HG03469 (cell line): ENCODE measurements around the gene ATG2A.

Source experiments
- ATAC-seq: cut with Tn5 transposase; IDR thresholded peaks from one replicate; pipeline ENCODE4 v1.9.1; 2021; ENCODE audit warnings: mild to moderate bottlenecking, moderate library complexity, moderate number of reproducible peaks; ENCODE audit not compliant: unreplicated experiment

The ATG2A gene

GRCh38 chr11:64916775-64917662 is at the start of gene ATG2A:
TSS of gene ATG2A (minus strand) at chr11:64917209. CDS start at chr11:64917135, 74 bp downstream.
- peak; percentile 82 for ATAC-seq

- ATAC-seq = no peak
These were observed 46.1 kb upstream of the ATG2A start for GRCh38 chr11:64963072-64963631.

GRCh38 chr11:64960719-64961118 is 43.7 kb upstream of the ATG2A start:
- ATAC-seq = no peak

- ATAC-seq = no peak
These were observed 42.5 kb upstream of the ATG2A start for GRCh38 chr11:64959498-64959897.

GRCh38 chr11:64954201-64954600 is 37.2 kb upstream of the ATG2A start:
- no peak for ATAC-seq

- ATAC-seq = no peak
These were observed 34.5 kb upstream of the ATG2A start for GRCh38 chr11:64951529-64951928.

- ATAC-seq = no peak
These were observed 30.3 kb upstream of the ATG2A start for GRCh38 chr11:64947208-64947814.

GRCh38 chr11:64936539-64936938 is 19.5 kb upstream of the ATG2A start:
- no peak for ATAC-seq

- ATAC-seq = no peak
These were observed 18.5 kb upstream of the ATG2A start, which contains the start of gene GPHA2 for GRCh38 chr11:64935359-64936081. TSS of gene GPHA2 (minus strand) at chr11:64935893. CDS start at chr11:64935460, 433 bp downstream.

- ATAC-seq = no peak
These were observed 17.8 kb upstream of the ATG2A start for GRCh38 chr11:64934682-64935358.

GRCh38 chr11:64933935-64934681 is 17.1 kb upstream of the ATG2A start:
- no peak for ATAC-seq

GRCh38 chr11:64933213-64933934 is 16.4 kb upstream of the ATG2A start:
- no peak for ATAC-seq

- ATAC-seq = no peak
These were observed 15.3 kb upstream of the ATG2A start for GRCh38 chr11:64932324-64932723.

- no peak for ATAC-seq
These were observed 14.3 kb upstream of the ATG2A start for GRCh38 chr11:64931290-64931689.

- no peak for ATAC-seq
These were observed 13.3 kb upstream of the ATG2A start for GRCh38 chr11:64930340-64930739.

- ATAC-seq = no peak
These were observed 12.6 kb upstream of the ATG2A start for GRCh38 chr11:64929625-64930024.

GRCh38 chr11:64928957-64929356 is 11.9 kb upstream of the ATG2A start:
- no peak for ATAC-seq

- no peak for ATAC-seq
These were observed 9.7 kb upstream of the ATG2A start for GRCh38 chr11:64926689-64927088.
